Activated T-cell treated with anti-CD3 and anti-CD28 coated beads for 24 hours (primary cell): ENCODE measurements around the gene MYCN.

ENCODE experiments used
- DNase-seq: peaks from one replicate; pipeline ENCODE4 v3.0.0-alpha.2; 2020; ENCODE audit warnings: low read depth

The MYCN gene

GRCh38 chr2:15931319-15931890, 8.9 kb upstream of the MYCN start:
- no peak for DNase-seq

DNA sequence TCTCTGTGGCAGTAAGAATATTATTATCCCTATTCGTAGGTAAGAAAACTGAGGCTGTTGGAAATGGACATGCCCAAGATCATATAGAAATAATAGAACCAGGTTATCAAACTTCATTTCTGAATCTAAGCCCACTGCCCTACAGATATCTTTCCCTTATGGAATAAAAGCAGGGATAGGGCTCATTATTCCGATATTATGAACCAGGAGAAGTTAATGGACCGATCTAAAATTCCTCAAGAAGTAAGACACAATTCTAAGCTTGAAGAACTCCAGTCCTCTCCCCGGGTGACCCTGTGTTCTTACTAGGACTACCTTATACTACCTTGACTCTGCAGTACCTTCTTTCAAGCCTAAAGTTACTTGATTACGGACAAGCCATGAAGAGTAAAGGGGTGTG, 8.4 kb upstream of the MYCN start:
- DNase-seq = no peak

DNA sequence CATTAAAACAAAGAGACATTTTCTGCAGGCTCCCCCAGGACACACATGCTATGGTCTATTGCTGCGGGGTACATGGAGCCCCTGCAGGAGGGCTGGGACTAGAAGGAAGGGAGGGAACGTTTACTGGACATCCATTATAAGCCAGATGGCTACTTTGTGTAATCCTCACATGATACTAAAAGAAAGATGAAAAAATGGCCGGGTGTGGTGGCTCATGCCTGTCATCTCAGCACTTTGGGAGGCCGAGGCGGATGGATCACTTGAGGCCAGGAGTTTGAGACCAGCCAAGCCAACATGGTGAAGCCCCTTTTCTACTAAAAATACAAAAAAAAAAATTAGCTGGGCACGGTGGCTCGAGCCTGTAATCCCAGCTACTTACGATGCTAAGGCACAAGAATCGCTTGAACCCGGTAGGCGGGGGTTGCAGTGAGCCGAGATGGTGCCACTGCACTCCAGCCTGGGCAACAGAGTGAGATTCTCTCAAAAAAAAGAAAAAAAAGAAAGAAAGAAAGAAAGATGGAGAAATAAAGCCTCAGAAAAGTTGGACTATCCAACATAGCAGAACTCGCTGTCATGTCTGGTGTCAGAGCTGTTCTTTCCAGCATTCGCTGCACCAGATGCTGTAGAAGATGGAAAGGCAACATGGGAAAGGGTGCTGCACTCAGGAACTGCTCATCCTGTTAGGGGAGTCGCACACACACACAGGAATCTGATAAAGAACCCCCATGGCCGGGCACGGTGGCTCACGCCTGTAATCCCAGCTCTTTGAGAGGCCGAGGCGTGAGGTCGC, 7.8 kb upstream of the MYCN start:
- DNase-seq = no peak

DNA sequence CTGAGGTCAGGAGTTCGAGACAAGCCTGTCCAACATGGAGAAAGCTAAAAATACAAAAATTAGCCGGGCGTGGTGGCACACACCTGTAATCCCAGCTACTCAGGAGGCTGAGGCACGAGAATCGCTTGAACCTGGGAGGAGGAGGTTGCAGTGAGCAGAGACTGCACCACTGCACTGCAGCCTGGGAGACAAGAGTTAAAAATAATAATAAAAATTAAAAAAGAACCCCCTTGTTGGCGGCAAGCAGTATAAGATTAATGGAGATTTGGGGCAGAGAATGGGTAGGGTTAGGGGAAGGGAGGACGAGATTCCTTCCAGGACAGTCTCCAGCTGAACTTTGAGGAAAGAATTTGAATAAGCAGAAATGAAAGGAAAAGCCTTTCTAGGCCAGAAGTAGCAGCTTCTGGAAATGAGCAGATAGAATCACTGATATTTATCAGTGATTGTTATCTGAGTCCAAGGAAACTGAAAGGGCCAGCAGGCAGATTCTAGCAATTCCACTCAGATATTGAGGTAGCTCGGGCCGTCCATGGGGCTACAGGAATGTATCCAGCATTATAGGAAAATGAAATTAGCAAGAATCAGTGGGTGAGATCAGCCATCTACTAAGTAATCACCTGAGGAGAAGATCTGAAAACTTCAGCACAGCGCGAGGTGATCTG, 7.0 kb upstream of the MYCN start:
- DNase-seq = no peak

DNA sequence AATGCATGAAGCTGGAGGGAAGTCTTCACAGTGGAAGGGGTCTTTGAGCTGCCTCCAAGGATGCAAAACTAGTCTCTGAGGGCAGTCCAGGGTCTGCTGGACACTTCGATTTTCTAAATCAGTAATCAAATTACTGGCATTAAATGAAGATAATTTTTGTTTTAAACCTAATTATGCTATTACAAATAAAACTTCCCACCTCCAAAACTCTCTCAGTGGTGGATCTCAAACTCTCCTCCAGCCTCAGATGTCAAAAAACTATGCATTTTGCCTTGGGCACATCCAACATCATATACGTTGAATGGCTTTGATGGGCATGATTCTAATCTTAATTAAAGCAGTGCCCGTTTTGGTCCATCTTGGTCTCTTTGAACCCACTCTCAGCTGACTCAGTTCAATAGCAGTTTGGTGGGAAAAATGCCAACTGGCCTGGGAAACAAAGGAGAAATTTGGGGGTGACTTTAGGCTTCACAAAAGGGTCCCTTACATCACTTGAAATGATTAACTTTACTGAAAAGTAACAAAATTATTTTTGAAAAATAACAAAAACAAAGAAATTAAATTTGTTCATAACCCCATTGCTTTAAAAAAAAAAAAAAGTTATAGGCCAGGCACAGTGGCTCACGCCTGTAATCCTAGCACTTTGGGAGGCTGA, 5.9 kb upstream of the MYCN start:
- no peak for DNase-seq

- DNase-seq = no peak
Measured at GRCh38 chr2:15935189-15935588, 5.2 kb upstream of the MYCN start.

GRCh38 chr2:15935675-15936074, 4.7 kb upstream of the MYCN start:
- no peak for DNase-seq

- no peak for DNase-seq
Measured at GRCh38 chr2:15936277-15937104, 3.9 kb upstream of the MYCN start.

- no peak for DNase-seq
Measured at GRCh38 chr2:15937105-15937881, 3.1 kb upstream of the MYCN start.

DNA sequence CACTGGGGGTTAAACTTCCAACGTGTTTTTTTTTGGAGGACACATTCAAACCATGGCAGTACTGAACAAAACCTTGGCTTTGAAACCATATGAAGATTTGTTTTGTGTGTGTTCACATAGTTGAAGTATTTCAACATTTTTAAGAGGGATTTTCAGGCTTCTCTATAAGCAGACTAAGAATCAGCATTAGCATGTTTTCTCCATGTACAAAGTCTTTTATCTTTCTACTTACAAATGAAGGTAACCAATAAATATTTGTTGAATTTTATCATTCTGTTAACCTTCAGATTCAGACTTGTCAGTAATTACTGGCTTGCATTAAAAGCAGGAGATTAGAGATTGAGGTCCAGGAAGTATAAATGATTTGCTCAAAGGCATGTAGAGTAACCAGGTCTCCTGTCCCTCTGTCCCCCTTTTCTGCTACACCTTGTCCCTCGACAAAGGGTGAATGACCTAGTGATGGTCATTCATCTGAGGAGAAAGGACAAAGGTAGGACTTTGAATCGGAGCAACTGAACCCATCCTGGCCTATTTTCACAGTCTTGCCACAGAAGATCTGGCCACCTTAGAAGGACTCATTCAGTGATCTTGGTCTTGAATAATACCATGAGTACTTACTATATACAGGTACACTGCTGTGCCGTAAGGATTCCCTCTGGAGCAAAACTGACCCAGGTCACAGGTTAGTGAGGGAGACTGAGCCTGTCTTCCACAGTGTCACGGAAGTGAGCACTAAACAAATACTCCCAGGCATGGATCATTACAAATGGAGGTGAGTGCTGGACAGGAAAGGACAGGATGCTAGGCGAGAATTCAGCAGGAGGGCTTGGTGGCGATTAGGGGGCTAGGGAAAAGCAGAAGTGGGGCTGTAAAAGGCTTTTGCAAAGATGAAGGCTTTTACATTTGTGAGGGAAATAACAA, 2.2 kb upstream of the MYCN start:
- DNase-seq = no peak

DNA sequence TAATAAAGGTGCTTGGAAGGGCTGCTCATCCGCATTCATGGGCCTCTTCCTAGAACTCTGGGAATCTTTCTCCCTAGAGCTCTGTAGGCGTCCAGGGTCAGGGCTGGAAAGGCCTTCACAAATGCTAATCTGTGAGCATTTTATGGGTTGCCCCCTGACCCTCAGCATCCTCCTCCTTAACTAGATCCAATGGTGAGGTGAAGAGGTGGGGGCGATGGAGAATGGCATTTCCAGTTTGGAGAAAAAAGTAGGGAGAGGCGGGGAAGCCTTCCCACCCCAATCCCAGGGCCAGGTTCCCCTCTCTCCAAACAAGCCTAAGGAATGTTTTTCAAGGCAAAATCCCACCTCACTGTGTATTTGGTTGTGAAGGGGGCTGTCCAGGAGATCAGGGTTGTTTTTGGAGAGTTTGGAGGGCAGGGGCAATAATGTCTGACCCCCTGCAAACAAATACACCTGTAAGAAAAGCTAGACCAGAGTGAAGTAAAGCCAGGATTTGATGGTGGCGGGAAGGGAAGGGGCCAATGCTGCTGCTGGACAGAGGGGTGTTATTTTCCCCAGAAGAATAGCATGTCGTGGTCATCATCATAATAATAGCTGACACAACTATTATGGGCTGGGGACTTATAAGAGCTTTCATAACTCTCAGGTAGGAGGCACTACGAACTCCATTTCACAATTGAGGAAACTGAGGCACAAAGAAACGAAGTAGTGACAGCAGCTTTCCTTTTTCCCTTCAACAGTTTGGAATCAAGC, 1.4 kb upstream of the MYCN start:
- DNase-seq = no peak

DNA sequence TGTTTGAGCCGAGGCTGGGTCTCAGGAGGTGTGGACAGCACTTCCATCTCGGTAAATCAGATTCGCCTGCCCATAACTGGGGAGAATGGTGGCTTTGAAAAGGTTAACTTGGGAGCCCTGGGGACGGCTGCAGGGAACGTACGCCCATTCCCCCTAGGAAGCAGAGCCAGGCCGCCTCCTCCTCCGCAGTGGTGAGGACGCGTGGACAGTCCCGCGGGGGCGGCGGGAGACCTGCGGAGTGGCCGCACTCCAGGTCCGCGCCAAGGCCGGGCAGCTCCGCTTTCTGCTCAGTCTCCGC, 845 bp upstream of the MYCN start:
- DNase-seq = no peak

DNA sequence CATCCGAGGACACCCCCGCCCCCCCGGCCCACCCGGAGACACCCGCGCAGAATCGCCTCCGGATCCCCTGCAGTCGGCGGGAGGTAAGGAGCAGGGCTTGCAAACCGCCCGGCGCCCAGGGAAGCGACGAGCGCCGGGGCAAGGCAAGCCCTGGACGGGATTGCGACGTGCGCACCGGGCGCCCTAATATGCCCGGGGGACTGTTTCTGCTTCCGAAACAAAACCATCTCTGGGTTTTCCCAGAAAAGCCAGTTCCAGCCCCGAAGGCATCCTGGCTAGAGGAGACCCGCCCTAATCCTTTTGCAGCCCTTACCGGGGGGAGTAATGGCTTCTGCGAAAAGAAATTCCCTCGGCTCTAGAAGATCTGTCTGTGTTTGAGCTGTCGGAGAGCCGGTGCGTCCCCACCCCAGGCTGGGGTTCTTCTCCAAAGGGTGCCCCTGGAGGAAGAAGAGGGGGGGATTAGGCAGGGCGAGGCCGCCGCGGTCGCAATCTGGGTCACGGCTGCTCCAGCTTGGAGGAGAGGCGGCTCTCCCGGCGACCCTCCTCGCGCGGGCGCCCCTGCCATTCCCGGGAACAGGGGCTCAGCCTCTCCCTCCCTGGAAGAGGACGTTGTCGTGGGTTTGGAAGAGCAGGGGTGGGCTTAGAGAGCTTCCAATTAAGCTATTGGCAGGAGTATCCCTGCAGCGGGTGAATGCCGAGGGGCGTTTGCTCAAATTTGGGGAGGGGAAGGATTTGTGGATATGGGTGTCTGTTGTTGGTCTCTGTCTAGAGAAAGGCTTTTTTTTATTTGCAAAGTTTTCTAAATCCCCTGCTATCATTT, 521 bp downstream of the MYCN start:
- DNase-seq = no peak

GRCh38 chr2:15941481-15941850, 1.1 kb downstream of the MYCN start:
- no peak for DNase-seq

- no peak for DNase-seq
Measured at GRCh38 chr2:15941871-15942710, 1.7 kb downstream of the MYCN start.

GRCh38 chr2:15942711-15943345, 2.5 kb downstream of the MYCN start:
- no peak for DNase-seq
